HCT116 (cell line): Measurements from ENCODE around the gene TBCD. TPM values are rescaled to one million over a fixed set of nuclear protein-coding genes. Genes with fewer than 3 reads are reported as not detected.

Experiments
- ATAC-seq: fragments of 200-7000 bp; cut with Tn5 transposase; 2 replicates; pipeline ENCODE4 v1.9.1; 2020; ENCODE audit warnings: mild to moderate bottlenecking, moderate library complexity
- BruUV-seq: library from RNA; stranded (reverse); fragments of 400-500 nt; replicated peaks from 2 replicates; lab custom pipeline; 2021; lab: Mats Ljungman, UMichigan
- CTCF ChIA-PET: fragments of 300-600 bp; sonication (Branson Sonifier 250); formaldehyde crosslinking; loops from one replicate; lab custom pipeline; 2021; ENCODE audit warnings: antibody characterized with exemption; lab: Charles Lee
- POLR2A ChIA-PET: fragments of 300-600, 350-600 bp; sonication (Branson Sonifier 250); formaldehyde crosslinking; loops from one replicate; lab custom pipeline; 2021; ENCODE audit warnings: antibody characterized with exemption; lab: Charles Lee
- RAD21 ChIA-PET, 2 experiments: fragments of 300-600 bp; sonication (Branson Sonifier 250); formaldehyde crosslinking; loops; one replicate each; lab custom pipeline; 2023; ENCODE audit warnings: low total read pairs in 2 of 2; ENCODE audit not compliant: uncharacterized antibody in 2 of 2, unreplicated experiment in 2 of 2, low non-redundant PET in 1 of 2; lab: Charles Lee
- DNase-seq: peaks from one replicate; pipeline ENCODE4 v3.0.0-alpha.2; 2010; ENCODE audit warnings: low read depth, low spot score
- H2AFZ ChIP-seq: fragments of 200-600 bp; shearing (Covaris generic), sonication (generic); 2 replicates; pipeline ENCODE4 v1.6.1; 2017; ENCODE audit warnings: low read depth, mixed run types, mixed read lengths, antibody characterized with exemption, low read length; ENCODE audit not compliant: poor library complexity, severe bottlenecking
- H3K27ac ChIP-seq: 2 replicates; pipeline ENCODE4 v1.5.1; 2012; ENCODE audit warnings: low read depth, low read length
- H3K27me3 ChIP-seq: fragments of 200-600 bp; sonication (generic); 2 replicates; pipeline ENCODE4 v1.6.1; 2016; ENCODE audit warnings: mixed run types, low read length, mixed read lengths; ENCODE audit not compliant: insufficient read depth
- H3K36me3 ChIP-seq, 2 experiments: fragments of 200-500 bp in 1 of 2; fragments of 200-600 bp in 1 of 2; sonication (Bioruptor generic) in 1 of 2; sonication (generic) in 1 of 2; 2 replicates each; pipeline versions ENCODE4 v1.5.1 to v1.6.1; 2014 to 2016; ENCODE audit warnings: low read length in 2 of 2, inconsistent platforms in 1 of 2, mixed read lengths in 1 of 2, mixed run types in 1 of 2; ENCODE audit not compliant: insufficient read depth in 2 of 2, control insufficient read depth in 1 of 2
- H3K4me1 ChIP-seq, 2 experiments: fragments of 200-600 bp in 1 of 2; sonication (generic) in 1 of 2; 2 replicates each; pipeline versions ENCODE4 v1.5.1 to v1.6.1; 2012 to 2017; ENCODE audit warnings: low read length in 2 of 2, inconsistent platforms in 1 of 2, mild to moderate bottlenecking in 1 of 2, mixed read lengths in 1 of 2, mixed run types in 1 of 2, moderate library complexity in 1 of 2; ENCODE audit not compliant: insufficient read depth in 2 of 2, control insufficient read depth in 1 of 2
- H3K4me2 ChIP-seq: fragments of 200-600 bp; sonication (generic); 2 replicates; pipeline ENCODE4 v1.6.1; 2017; ENCODE audit warnings: mixed run types, low read length, mixed read lengths
- H3K4me3 ChIP-seq, 2 experiments: fragments of 200-600 bp in 1 of 2; sonication (generic) in 1 of 2; replicated peaks in 1 of 2; 2 replicates each; pipeline ENCODE4 v1.5.1; 2011 to 2016; ENCODE audit warnings: low read length in 2 of 2, control low read depth in 1 of 2, low read depth in 1 of 2, mild to moderate bottlenecking in 1 of 2, mixed read lengths in 1 of 2, mixed run types in 1 of 2
- H3K79me2 ChIP-seq: fragments of 200-600 bp; sonication (generic); 2 replicates; pipeline ENCODE4 v1.6.1; 2017; ENCODE audit warnings: mild to moderate bottlenecking, mixed run types, low read length, moderate library complexity, mixed read lengths; ENCODE audit not compliant: insufficient read depth
- H3K9ac ChIP-seq: fragments of 200-600 bp; sonication (generic); 2 replicates; pipeline ENCODE4 v1.6.1; 2016; ENCODE audit warnings: low read length, mixed read lengths
- H3K9me2 ChIP-seq: fragments of 200-600 bp; sonication (generic), shearing (Covaris generic); 2 replicates; pipeline ENCODE4 v1.6.1; 2017; ENCODE audit warnings: mixed run types, mild to moderate bottlenecking, moderate library complexity; ENCODE audit not compliant: insufficient read depth
- H3K9me3 ChIP-seq, 2 experiments: fragments of 200-500 bp in 1 of 2; fragments of 200-600 bp in 1 of 2; sonication (Bioruptor generic) in 1 of 2; sonication (generic) in 1 of 2; 2 replicates each; pipeline ENCODE4 v1.6.1; 2014 to 2017; ENCODE audit warnings: low read length in 2 of 2, mixed read lengths in 2 of 2, inconsistent platforms in 1 of 2, low read depth in 1 of 2, mild to moderate bottlenecking in 1 of 2, mixed run types in 1 of 2, moderate library complexity in 1 of 2; ENCODE audit not compliant: control insufficient read depth in 1 of 2, insufficient read depth in 1 of 2
- H4K20me1 ChIP-seq: fragments of 200-600 bp; sonication (generic), shearing (Covaris generic); 2 replicates; pipeline ENCODE4 v1.6.1; 2017; ENCODE audit warnings: mixed run types, mild to moderate bottlenecking, moderate library complexity; ENCODE audit not compliant: insufficient read depth
- CBX3 ChIP-seq: IDR thresholded peaks from 2 replicates; pipeline ENCODE4 v1.6.1; 2012; ENCODE audit warnings: low read depth
- FOSL1 ChIP-seq: IDR thresholded peaks from 2 replicates; pipeline ENCODE4 v1.6.1; 2012; ENCODE audit warnings: low read depth
- POLR2A ChIP-seq: IDR thresholded peaks from 2 replicates; pipeline ENCODE4 v1.7.0; 2011; ENCODE audit warnings: borderline replicate concordance; ENCODE audit not compliant: insufficient read depth, insufficient read length; ENCODE audit errors: extremely low read depth
- RAD21 ChIP-seq: IDR thresholded peaks from 2 replicates; pipeline ENCODE4 v1.6.1; 2012; ENCODE audit warnings: low read depth, mild to moderate bottlenecking
- SP1 ChIP-seq: IDR thresholded peaks from 2 replicates; pipeline ENCODE4 v1.6.1; 2012; ENCODE audit warnings: low read depth
- TCF7L2 ChIP-seq: IDR thresholded peaks from 2 replicates; pipeline ENCODE4 v1.7.0; 2011; ENCODE audit warnings: borderline replicate concordance, inconsistent platforms; ENCODE audit not compliant: insufficient read depth, insufficient read length; ENCODE audit errors: extremely low read depth
- intact Hi-C: fragments of 100-400 bp; cut with micrococcal nuclease; formaldehyde crosslinking; loops from 2 replicates; pipeline ENCODE4 v1.10.0; 2022
- total RNA-seq: library from RNA; stranded (reverse); gene quantifications from one replicate; pipeline ENCODE4 v1.2.1, GENCODE V29; 2021; ENCODE audit not compliant: unreplicated experiment

The TBCD gene
- total RNA-seq, 1 experiment from 2014 or later, result 152 TPM

- CTCF ChIA-PET, result no interaction called here
- no TSS peak for BruUV-seq
- POLR2A ChIA-PET, result no interaction called here
Observed at GRCh38 chr17:82807562-82807961, 55.7 kb downstream of the TBCD start.

GRCh38 chr17:82808006-82808405, 56.1 kb downstream of the TBCD start:
- Histone ChIP-seq H4K20me1 (no peaks in the 10 kb centered on the region), H3K27ac (no peak overlapping the region), H3K79me2 (peaks cover 12% of the 10 kb centered on the region), H3K27me3 (no peaks in the 10 kb centered on the region), H3K4me3 (no peak overlapping the region), H3K9ac (no peak overlapping the region), H3K4me1 (no peaks in the 10 kb centered on the region), H3K4me2 (no peak overlapping the region), H3K9me3 (no peaks in the 10 kb centered on the region)
- RAD21 ChIA-PET, result no interaction called here
- no peak for ATAC-seq
- intact Hi-C loops, result no loop called here
- no peak for DNase-seq
- BruUV-seq, result no TSS peak
- no peak for TF ChIP-seq CBX3
- TF ChIP-seq FOSL1, result no peak
- TF ChIP-seq POLR2A, result no peak
- TF ChIP-seq TCF7L2, result no peak
- TF ChIP-seq, all 23 proteins: peak for 0
- Histone ChIP-seq H3K36me3 (peaks cover 2 to 25% of the 10 kb centered on the region in 2 experiments; a peak in 1 of 4 replicates), H3K9me2 (no peaks in the 10 kb centered on the region), H2AFZ (no peak overlapping the region)
- CTCF ChIA-PET, result no interaction called here
- POLR2A ChIA-PET, result no interaction called here

More at GRCh38 chr17:82807562-82807961, 55.7 kb downstream of the TBCD start:
- no peak overlapping the region for H2AFZ ChIP-seq
- ATAC-seq (no peak), DNase-seq (no peak)
- H3K9ac ChIP-seq, result no peak overlapping the region
- H3K27me3 ChIP-seq, result no peaks in the 10 kb centered on the region
- H3K4me3 ChIP-seq, result no peak overlapping the region
- no peaks in the 10 kb centered on the region for H3K4me1 ChIP-seq
- no peak overlapping the region for H3K27ac ChIP-seq
- H3K79me2 ChIP-seq, result peaks cover 16% of the 10 kb centered on the region
- RAD21 ChIA-PET, result no interaction called here
- H3K9me3 ChIP-seq, result no peaks in the 10 kb centered on the region
- no peaks in the 10 kb centered on the region for H4K20me1 ChIP-seq
- H3K4me2 ChIP-seq, result no peak overlapping the region
- no peaks in the 10 kb centered on the region for H3K9me2 ChIP-seq
- TF ChIP-seq RAD21, result no peak
- no peak for TF ChIP-seq SP1
- H3K36me3 ChIP-seq, result peaks cover 2 to 25% of the 10 kb centered on the region in 2 experiments; a peak in 1 of 4 replicates
- intact Hi-C loops, result no loop called here
